ENCODE data around the gene C1orf210. TPM values are rescaled to one million over a fixed set of nuclear protein-coding genes. Genes with fewer than 3 reads are reported as not detected.

The C1orf210 gene
- total RNA-seq, 1 donor from 2014 or later, result not detected

GRCh38 chr1:43296207-43296606, 10.8 kb upstream of the C1orf210 start:
- Mint-ChIP-seq H3K4me3 (no peak overlapping the region), H3K4me1 (peaks cover 35% of the 10 kb centered on the region), H3K27me3 (ENCODE audit: low read depth) (no peaks in the 10 kb centered on the region), H3K36me3 (ENCODE audit: low read depth) (no peaks in the 10 kb centered on the region), H3K27ac (ENCODE audit: unreplicated experiment) (peak overlapping the region; percentile 65), H3K9me3 (no peaks in the 10 kb centered on the region)
- DNase-seq (ENCODE audit: low read depth, low spot score), result no peak
- no peak for TF ChIP-seq CTCF (conservative IDR thresholded peaks at IDR 0.05)

- H3K27me3 Mint-ChIP-seq (ENCODE audit: low read depth), result no peaks in the 10 kb centered on the region
- H3K4me3 Mint-ChIP-seq, result no peak overlapping the region
- peaks cover 32% of the 10 kb centered on the region for H3K4me1 Mint-ChIP-seq
- H3K9me3 Mint-ChIP-seq, result no peaks in the 10 kb centered on the region
- no peaks in the 10 kb centered on the region for H3K36me3 Mint-ChIP-seq (ENCODE audit: low read depth)
- TF ChIP-seq CTCF (conservative IDR thresholded peaks at IDR 0.05), result no peak
- H3K27ac Mint-ChIP-seq (ENCODE audit: unreplicated experiment), result no peak overlapping the region
- no peak for DNase-seq (ENCODE audit: low read depth, low spot score)
Observed at GRCh38 chr1:43294761-43295160, 9.4 kb upstream of the C1orf210 start.

- no peak overlapping the region for H3K4me3 Mint-ChIP-seq
- H3K4me1 Mint-ChIP-seq, result peaks cover 32% of the 10 kb centered on the region
- no peaks in the 10 kb centered on the region for H3K9me3 Mint-ChIP-seq
- H3K27me3 Mint-ChIP-seq (ENCODE audit: low read depth), result no peaks in the 10 kb centered on the region
- TF ChIP-seq CTCF (conservative IDR thresholded peaks at IDR 0.05), result no peak
- no peak for DNase-seq (ENCODE audit: low read depth, low spot score)
- H3K36me3 Mint-ChIP-seq (ENCODE audit: low read depth), result no peaks in the 10 kb centered on the region
- H3K27ac Mint-ChIP-seq (ENCODE audit: unreplicated experiment), result no peak overlapping the region
Observed at GRCh38 chr1:43293896-43294760, 8.7 kb upstream of the C1orf210 start.

- Mint-ChIP-seq H3K4me1 (peaks cover 31% of the 10 kb centered on the region), H3K4me3 (no peak overlapping the region), H3K27me3 (ENCODE audit: low read depth) (no peaks in the 10 kb centered on the region), H3K36me3 (ENCODE audit: low read depth) (no peaks in the 10 kb centered on the region), H3K9me3 (no peaks in the 10 kb centered on the region), H3K27ac (ENCODE audit: unreplicated experiment) (peak overlapping the region; percentile 71)
- DNase-seq (ENCODE audit: low read depth, low spot score), result no peak
- no peak for TF ChIP-seq CTCF (conservative IDR thresholded peaks at IDR 0.05)
Observed at GRCh38 chr1:43293176-43293575, 7.8 kb upstream of the C1orf210 start.

GRCh38 chr1:43292679-43293078, 7.3 kb upstream of the C1orf210 start:
- Mint-ChIP-seq H3K4me3 (no peak overlapping the region), H3K27me3 (ENCODE audit: low read depth) (no peaks in the 10 kb centered on the region), H3K27ac (ENCODE audit: unreplicated experiment) (no peak overlapping the region), H3K36me3 (ENCODE audit: low read depth) (no peaks in the 10 kb centered on the region), H3K4me1 (peaks cover 28% of the 10 kb centered on the region), H3K9me3 (no peaks in the 10 kb centered on the region)
- no peak for DNase-seq (ENCODE audit: low read depth, low spot score)
- TF ChIP-seq CTCF (conservative IDR thresholded peaks at IDR 0.05), result no peak

Measured in neural crest cell (in vitro differentiated cells).